MCF 10A (cell line): Measurements from ENCODE around the gene FABP1. TPM values are rescaled to one million over a fixed set of nuclear protein-coding genes. Genes with fewer than 3 reads are reported as not detected.

Source experiments
- BruUV-seq: library from RNA; stranded (reverse); fragments of 400-500 nt; replicated peaks from 2 replicates; lab custom pipeline; 2021; lab: Mats Ljungman, UMichigan
- CTCF ChIA-PET: fragments of 300-600 bp; sonication (Branson Sonifier 250); formaldehyde crosslinking; extraction: SDS; loops from one replicate; lab custom pipeline; 2021; ENCODE audit warnings: antibody characterized with exemption, inconsistent platforms; lab: Yijun Ruan, JAX
- POLR2A ChIA-PET: fragments of 300-600, 350-650 bp; sonication (Branson Sonifier 250); formaldehyde crosslinking; extraction: SDS; loops from one replicate; lab custom pipeline; 2020; ENCODE audit warnings: antibody characterized with exemption, inconsistent platforms; lab: Yijun Ruan, JAX
- DNase-seq: peaks from one replicate; pipeline ENCODE4 v3.0.0-alpha.2; 2018; ENCODE audit not compliant: unreplicated experiment
- H3K27ac Mint-ChIP-seq: one replicate; pipeline ENCODE4 v1.8.0; 2022; ENCODE audit warnings: mild to moderate bottlenecking, low read depth, mixed read lengths; ENCODE audit not compliant: unreplicated experiment
- H3K27me3 Mint-ChIP-seq: one replicate; pipeline ENCODE4 v1.8.0; 2022; ENCODE audit warnings: mixed read lengths; ENCODE audit not compliant: insufficient read depth, unreplicated experiment
- H3K36me3 Mint-ChIP-seq: one replicate; pipeline ENCODE4 v1.8.0; 2022; ENCODE audit warnings: mild to moderate bottlenecking, moderate library complexity, mixed read lengths; ENCODE audit not compliant: insufficient read depth, unreplicated experiment
- H3K4me1 Mint-ChIP-seq: one replicate; pipeline ENCODE4 v1.8.0; 2022; ENCODE audit warnings: mixed read lengths; ENCODE audit not compliant: insufficient read depth, unreplicated experiment
- H3K4me3 Mint-ChIP-seq: one replicate; pipeline ENCODE4 v1.8.0; 2022; ENCODE audit warnings: mild to moderate bottlenecking, moderate library complexity, mixed read lengths; ENCODE audit not compliant: unreplicated experiment
- H3K9me3 Mint-ChIP-seq: one replicate; pipeline ENCODE4 v1.8.0; 2022; ENCODE audit warnings: mixed read lengths; ENCODE audit not compliant: unreplicated experiment
- intact Hi-C: fragments of 100-400 bp; cut with micrococcal nuclease; formaldehyde crosslinking; loops from 2 replicates; pipeline ENCODE4 v1.14.1; 2022
- total RNA-seq: library from RNA; stranded (reverse); gene quantifications from 2 replicates; pipeline ENCODE4 v1.2.3, GENCODE V29; 2022
- TF ChIP-seq, protein P1 (sequence below): fragments of 200-600 bp; IDR thresholded peaks from one replicate; pipeline ENCODE4 v1.8.0; 2022; ENCODE audit warnings: antibody characterized with exemption, mild to moderate bottlenecking; ENCODE audit not compliant: unreplicated experiment

FABP1 gene
- total RNA-seq, 1 experiment from 2014 or later, result not detected

DNA sequence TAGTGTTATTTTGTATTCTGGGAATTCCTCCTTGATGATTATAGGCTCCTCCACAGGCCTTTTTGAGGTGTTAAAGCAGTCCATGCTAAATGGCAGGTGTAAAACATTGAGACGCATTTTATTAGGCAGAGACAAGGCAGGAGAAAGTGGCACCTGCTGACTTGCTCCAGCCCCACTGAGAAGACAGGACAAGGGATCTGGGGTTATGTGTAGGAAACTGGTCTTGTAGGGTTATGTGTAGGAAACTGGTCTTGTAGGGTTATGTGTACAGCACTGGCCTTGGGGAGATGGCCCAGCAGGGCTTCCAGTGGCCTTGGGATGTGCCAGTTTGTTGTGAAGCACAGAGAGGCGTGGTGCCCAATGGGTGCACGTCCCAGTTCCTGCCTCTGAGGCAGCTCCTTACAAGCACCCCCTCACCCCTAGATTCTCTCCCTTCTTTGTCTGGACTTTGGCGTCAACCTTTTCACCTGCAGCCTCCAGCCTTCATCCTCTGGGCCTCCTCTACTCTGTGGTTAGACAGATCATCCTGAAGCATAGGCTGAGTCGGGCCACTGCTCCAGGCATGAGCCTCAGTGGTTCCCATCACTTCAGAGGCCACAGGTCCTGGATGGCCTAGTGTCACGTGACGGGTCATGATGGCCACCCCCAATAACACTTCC is 921 bp upstream of the FABP1 start:
- BruUV-seq, result no TSS peak
- Mint-ChIP-seq H3K9me3 (no peaks in the 10 kb centered on the region), H3K27ac (no peak overlapping the region), H3K27me3 (peaks cover 34% of the 10 kb centered on the region), H3K4me1 (no peaks in the 10 kb centered on the region), H3K36me3 (no peaks in the 10 kb centered on the region), H3K4me3 (no peak overlapping the region)
- TF ChIP-seq, protein P1, sequence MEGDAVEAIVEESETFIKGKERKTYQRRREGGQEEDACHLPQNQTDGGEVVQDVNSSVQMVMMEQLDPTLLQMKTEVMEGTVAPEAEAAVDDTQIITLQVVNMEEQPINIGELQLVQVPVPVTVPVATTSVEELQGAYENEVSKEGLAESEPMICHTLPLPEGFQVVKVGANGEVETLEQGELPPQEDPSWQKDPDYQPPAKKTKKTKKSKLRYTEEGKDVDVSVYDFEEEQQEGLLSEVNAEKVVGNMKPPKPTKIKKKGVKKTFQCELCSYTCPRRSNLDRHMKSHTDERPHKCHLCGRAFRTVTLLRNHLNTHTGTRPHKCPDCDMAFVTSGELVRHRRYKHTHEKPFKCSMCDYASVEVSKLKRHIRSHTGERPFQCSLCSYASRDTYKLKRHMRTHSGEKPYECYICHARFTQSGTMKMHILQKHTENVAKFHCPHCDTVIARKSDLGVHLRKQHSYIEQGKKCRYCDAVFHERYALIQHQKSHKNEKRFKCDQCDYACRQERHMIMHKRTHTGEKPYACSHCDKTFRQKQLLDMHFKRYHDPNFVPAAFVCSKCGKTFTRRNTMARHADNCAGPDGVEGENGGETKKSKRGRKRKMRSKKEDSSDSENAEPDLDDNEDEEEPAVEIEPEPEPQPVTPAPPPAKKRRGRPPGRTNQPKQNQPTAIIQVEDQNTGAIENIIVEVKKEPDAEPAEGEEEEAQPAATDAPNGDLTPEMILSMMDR, result no peak
- intact Hi-C loops, result no loop called here
- CTCF ChIA-PET, result no interaction called here
- POLR2A ChIA-PET, result no interaction called here
- DNase-seq, result no peak

GRCh38 chr2:88127638-88127887 is 299 bp downstream of the FABP1 start:
- Mint-ChIP-seq H3K27me3 (peaks cover 34% of the 10 kb centered on the region), H3K27ac (no peak overlapping the region), H3K4me3 (no peak overlapping the region), H3K9me3 (no peaks in the 10 kb centered on the region), H3K4me1 (no peaks in the 10 kb centered on the region), H3K36me3 (no peaks in the 10 kb centered on the region)
- TF ChIP-seq, protein P1, result no peak
- DNase-seq, result no peak
- CTCF ChIA-PET, result interaction anchor here (1.0 kb wide), 1 partner anchor 13 kb away, joined by 3 read pairs; no protein-coding TSS in a partner anchor
- no TSS peak for BruUV-seq
- intact Hi-C loops, result no loop called here
- POLR2A ChIA-PET, result no interaction called here

DNA sequence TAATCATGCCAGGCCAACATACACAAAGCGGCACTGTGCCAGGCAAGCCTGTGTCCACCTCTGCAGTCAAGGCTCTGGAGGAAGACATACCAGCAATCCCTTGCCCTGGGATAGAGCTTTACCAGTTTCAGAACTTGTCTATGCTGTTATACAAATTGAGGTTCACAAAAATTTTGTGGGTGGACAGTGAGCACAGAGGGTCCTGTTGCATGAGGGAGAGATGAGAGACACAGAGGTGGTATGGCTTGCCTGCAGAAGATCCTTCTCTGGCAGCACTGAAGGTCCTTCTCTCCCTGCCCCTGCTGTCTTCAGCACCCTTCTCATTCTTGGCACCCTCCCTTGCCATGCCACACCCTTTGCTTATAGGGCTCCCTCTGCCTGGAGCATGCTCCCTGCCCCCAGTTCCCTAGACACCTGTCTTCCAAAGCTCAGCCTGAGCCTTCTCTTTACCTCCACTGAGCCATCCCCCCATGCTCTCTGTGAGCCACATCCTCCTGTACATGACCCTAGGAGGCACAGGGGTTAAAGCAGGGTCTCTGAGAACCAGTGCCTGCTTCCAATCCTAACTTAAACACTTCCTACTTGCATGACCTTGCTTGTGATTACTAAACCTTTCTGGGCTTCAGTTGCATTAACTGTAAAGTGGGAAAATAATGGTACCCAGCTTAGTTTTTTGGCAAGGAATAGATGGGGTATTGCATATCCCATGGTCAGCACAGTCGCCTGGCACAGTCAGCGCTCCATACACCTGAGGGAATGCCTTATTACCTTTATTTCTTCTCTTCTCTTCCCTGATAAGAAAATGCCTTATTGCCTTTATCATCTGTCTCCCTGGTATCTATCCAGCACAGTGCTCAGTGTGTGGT is 857 bp downstream of the FABP1 start:
- Mint-ChIP-seq H3K4me3 (no peak overlapping the region), H3K27ac (no peak overlapping the region), H3K36me3 (no peaks in the 10 kb centered on the region), H3K9me3 (no peaks in the 10 kb centered on the region), H3K4me1 (no peaks in the 10 kb centered on the region), H3K27me3 (peaks cover 37% of the 10 kb centered on the region)
- TF ChIP-seq, protein P1, result no peak
- intact Hi-C loops, result no loop called here
- no TSS peak for BruUV-seq
- ChIA-PET CTCF (interaction anchor here (1.0 to 2.3 kb wide), 3 partner anchors 13 to 67 kb away, joined by 3 to 13 read pairs (median 6); no protein-coding TSS in a partner anchor), POLR2A (no interaction called here)
- DNase-seq, result no peak

DNA sequence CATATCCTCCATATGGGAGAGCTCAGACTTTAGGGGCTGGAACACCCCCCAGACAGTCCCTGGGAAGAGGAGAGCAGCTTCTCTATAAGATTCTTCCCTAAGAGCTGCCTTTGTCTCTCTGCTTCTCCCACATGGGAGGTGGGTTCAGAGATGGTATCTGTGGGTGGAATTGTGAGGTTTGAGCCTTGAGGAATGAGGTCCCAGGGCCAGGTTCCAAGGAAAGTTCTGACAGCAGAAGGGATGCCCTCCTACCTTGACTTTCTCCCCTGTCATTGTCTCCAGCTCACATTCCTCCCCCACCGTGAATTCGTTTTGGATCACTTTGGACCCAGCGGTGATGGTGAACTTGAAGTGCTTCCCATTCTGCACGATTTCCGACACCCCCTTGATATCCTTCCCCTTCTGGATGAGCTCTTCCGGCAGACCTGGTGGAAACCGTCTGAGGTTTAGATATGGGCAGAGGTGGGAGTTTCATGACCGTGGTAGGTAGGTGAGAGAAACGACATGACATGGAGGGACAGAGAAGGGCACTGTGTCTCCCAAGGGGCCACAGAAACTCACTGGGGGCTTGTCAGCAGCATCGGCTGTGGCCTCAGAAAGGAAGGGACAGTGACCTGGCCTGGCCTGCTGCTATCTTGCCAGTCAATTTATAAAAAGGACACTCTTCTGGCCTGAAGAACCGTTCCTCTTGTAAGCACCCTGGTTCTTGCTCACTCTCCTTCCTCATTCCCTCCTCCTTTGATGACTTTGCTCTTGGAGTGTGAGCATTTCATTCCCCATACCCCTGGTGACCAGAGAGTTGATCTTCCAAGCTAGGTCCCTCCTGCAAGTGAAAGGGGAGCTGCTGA is 1.7 kb downstream of the FABP1 start:
- POLR2A ChIA-PET, result interaction anchor here (0.5 kb wide), 1 partner anchor 271 kb away, joined by 3 read pairs; no protein-coding TSS in a partner anchor
- H3K9me3 Mint-ChIP-seq, result no peaks in the 10 kb centered on the region
- H3K36me3 Mint-ChIP-seq, result no peaks in the 10 kb centered on the region
- no peak overlapping the region for H3K4me3 Mint-ChIP-seq
- H3K4me1 Mint-ChIP-seq, result no peaks in the 10 kb centered on the region
- H3K27me3 Mint-ChIP-seq, result peaks cover 45% of the 10 kb centered on the region
- no peak for DNase-seq
- TF ChIP-seq, protein P1, result no peak
- CTCF ChIA-PET, result interaction anchor here (0.6 to 2.3 kb wide), 5 partner anchors 15 to 496 kb away, joined by 3 to 13 read pairs (median 3); no protein-coding TSS in a partner anchor
- H3K27ac Mint-ChIP-seq, result no peak overlapping the region
- no TSS peak for BruUV-seq
- intact Hi-C loops, result no loop called here
